MM.1S (cell line): ENCODE data around the gene TRAM2.

ENCODE experiments used
- EZH2 ChIP-seq: fragments of 300-600 bp; sonication (generic); optimal IDR thresholded peaks from 2 replicates; pipeline ENCODE3; 2017; ENCODE audit warnings: low read depth, mild to moderate bottlenecking, antibody characterized with exemption, low read length, mixed read lengths
- TF ChIP-seq, protein P1 (sequence below): fragments of 300-600 bp; sonication (generic); IDR thresholded peaks from 2 replicates; pipeline ENCODE4 v1.5.1; 2016; ENCODE audit warnings: antibody characterized with exemption, low read length, mixed read lengths

DNA sequence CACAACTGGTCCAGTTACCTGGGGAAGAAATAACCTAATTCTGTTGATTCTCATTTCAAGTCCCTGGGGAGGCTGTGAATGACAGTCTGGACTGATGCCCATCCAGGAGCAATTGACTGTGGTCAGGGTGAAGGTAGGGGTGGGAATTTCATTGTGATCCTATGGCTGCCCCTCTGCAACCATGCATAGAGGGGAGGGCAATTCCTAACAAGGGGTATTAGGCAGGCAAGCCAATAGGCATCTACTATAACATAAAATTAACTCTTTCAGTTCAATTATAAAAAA, 44.0 kb upstream of the TRAM2 start:
- TF ChIP-seq, protein P1, sequence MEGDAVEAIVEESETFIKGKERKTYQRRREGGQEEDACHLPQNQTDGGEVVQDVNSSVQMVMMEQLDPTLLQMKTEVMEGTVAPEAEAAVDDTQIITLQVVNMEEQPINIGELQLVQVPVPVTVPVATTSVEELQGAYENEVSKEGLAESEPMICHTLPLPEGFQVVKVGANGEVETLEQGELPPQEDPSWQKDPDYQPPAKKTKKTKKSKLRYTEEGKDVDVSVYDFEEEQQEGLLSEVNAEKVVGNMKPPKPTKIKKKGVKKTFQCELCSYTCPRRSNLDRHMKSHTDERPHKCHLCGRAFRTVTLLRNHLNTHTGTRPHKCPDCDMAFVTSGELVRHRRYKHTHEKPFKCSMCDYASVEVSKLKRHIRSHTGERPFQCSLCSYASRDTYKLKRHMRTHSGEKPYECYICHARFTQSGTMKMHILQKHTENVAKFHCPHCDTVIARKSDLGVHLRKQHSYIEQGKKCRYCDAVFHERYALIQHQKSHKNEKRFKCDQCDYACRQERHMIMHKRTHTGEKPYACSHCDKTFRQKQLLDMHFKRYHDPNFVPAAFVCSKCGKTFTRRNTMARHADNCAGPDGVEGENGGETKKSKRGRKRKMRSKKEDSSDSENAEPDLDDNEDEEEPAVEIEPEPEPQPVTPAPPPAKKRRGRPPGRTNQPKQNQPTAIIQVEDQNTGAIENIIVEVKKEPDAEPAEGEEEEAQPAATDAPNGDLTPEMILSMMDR: no peak
- TF ChIP-seq EZH2: no peak
